Body of pancreas (tissue), 4 donors: Measurements from ENCODE around the gene DCLK2.

Experiments used
- POLR2A ChIP-seq, 3 donors: fragments of 450-650 bp; IDR thresholded peaks; one replicate each; pipeline ENCODE4 v1.6.1; 2016; ENCODE audit warnings: antibody characterized with exemption in 3 of 3, mild to moderate bottlenecking in 2 of 3
- TF ChIP-seq, protein P1 (sequence below), 7 experiments: fragments of 450-650 bp in 4 of 7; fragments of 200-600 bp in 3 of 7; sonication (generic) in 3 of 7; IDR thresholded peaks; one replicate each; pipeline ENCODE4 v1.5.1; 2016 to 2019; ENCODE audit warnings: antibody characterized with exemption in 7 of 7

DNA sequence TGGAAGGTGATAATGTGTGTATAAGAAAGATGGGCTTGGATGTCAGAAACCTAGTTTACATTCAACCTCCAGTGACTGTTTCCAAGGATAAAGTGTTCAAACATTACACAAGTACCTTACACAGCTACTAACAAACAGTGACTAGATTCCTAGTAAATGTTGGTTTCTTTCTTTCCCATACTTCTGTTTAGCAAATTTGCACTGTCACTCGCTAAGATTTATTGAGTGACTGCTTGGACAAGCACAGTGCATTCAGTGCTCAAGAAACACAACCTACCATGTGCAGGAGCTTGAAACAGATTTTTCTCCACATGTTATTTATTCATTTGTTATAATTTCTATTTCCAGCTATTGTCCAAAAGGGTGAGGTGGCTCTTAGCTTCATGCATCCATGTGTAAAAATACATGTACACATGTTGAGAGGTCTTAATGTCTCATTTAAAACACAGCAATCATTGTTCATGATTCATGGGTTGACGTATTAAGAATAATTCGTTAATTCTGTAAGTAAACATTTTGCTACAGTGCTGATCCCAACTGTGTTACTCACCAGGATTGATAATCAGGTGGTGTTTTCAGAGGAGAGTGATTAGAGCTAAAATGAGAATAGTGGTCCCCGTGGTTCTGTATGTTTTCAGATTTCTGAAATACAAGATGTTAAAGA, 153.0 kb downstream of the DCLK2 start:
- TF ChIP-seq, protein P1, sequence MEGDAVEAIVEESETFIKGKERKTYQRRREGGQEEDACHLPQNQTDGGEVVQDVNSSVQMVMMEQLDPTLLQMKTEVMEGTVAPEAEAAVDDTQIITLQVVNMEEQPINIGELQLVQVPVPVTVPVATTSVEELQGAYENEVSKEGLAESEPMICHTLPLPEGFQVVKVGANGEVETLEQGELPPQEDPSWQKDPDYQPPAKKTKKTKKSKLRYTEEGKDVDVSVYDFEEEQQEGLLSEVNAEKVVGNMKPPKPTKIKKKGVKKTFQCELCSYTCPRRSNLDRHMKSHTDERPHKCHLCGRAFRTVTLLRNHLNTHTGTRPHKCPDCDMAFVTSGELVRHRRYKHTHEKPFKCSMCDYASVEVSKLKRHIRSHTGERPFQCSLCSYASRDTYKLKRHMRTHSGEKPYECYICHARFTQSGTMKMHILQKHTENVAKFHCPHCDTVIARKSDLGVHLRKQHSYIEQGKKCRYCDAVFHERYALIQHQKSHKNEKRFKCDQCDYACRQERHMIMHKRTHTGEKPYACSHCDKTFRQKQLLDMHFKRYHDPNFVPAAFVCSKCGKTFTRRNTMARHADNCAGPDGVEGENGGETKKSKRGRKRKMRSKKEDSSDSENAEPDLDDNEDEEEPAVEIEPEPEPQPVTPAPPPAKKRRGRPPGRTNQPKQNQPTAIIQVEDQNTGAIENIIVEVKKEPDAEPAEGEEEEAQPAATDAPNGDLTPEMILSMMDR (IDR thresholded peaks at IDR 0.05) = no peak
- TF ChIP-seq POLR2A (IDR thresholded peaks at IDR 0.05) = no peak
